HepG2 (cell line): ENCODE results near the gene LMAN1L. TPM values are rescaled to one million over a fixed set of nuclear protein-coding genes. Genes with fewer than 3 reads are reported as not detected.

Source experiments
- ATAC-seq: fragments of 200-7000 bp; cut with Tn5 transposase; 3 replicates; pipeline ENCODE4 v1.9.1; 2020; ENCODE audit warnings: mild to moderate bottlenecking, moderate library complexity
- BruUV-seq: library from RNA; stranded (reverse); fragments of 400-500 nt; replicated peaks from 2 replicates; lab custom pipeline; 2021; lab: Mats Ljungman, UMichigan
- CTCF ChIA-PET: fragments of 300-600 bp; formaldehyde crosslinking; extraction: SDS; loops from one replicate; lab custom pipeline; 2021; ENCODE audit warnings: low total read pairs, inconsistent platforms, low intra/inter-chr PET ratio; lab: Yijun Ruan, JAX
- POLR2A ChIA-PET: fragments of 350-600 bp; sonication (Branson Sonifier 250); formaldehyde crosslinking; loops from one replicate; lab custom pipeline; 2020; ENCODE audit warnings: antibody characterized with exemption, inconsistent platforms; lab: Yijun Ruan, JAX
- DNase-seq: peaks from one replicate; pipeline ENCODE4 v3.0.0-alpha.2; 2015; ENCODE audit warnings: low spot score
- FAIRE-seq: peaks from 3 replicates; lab custom pipeline; 2011; peaks lifted over from hg19 to GRCh38; lab: Jason Lieb, UNC
- H2AFZ ChIP-seq: one replicate; pipeline ENCODE4 v1.6.1; 2011; ENCODE audit warnings: low read length, inconsistent platforms
- H3K27ac ChIP-seq: fragments of 300-600 bp; 3 replicates; pipeline ENCODE4 v1.8.0; 2011; ENCODE audit warnings: mixed run types, mild to moderate bottlenecking, mixed read lengths, low read length, inconsistent platforms; ENCODE audit not compliant: insufficient read depth; ENCODE audit errors: extremely low read length
- H3K27me3 ChIP-seq, 2 experiments: fragments of 200-600 bp in 1 of 2; 2 replicates in 1 of 2; 3 replicates in 1 of 2; pipeline versions ENCODE4 v1.6.0 to v1.8.0; 2011; ENCODE audit warnings: low read length in 2 of 2, mild to moderate bottlenecking in 2 of 2, moderate library complexity in 2 of 2, inconsistent platforms in 1 of 2; ENCODE audit not compliant: insufficient read depth in 2 of 2, control insufficient read depth in 1 of 2
- H3K36me3 ChIP-seq, 2 experiments: fragments of 200-600 bp in 1 of 2; replicated peaks in 1 of 2; 2 replicates in 1 of 2; 3 replicates in 1 of 2; pipeline versions ENCODE4 v1.5.1 to v1.8.0; 2011; ENCODE audit warnings: low read length in 2 of 2, inconsistent platforms in 1 of 2; ENCODE audit not compliant: insufficient read depth in 2 of 2, control insufficient read depth in 1 of 2
- H3K4me1 ChIP-seq: 2 replicates; pipeline ENCODE4 v1.5.1; 2012; ENCODE audit warnings: low read length, inconsistent platforms; ENCODE audit not compliant: insufficient read depth
- H3K4me2 ChIP-seq: 2 replicates; pipeline ENCODE4 v1.6.0; 2011; ENCODE audit warnings: low read depth, low read length, inconsistent platforms
- H3K4me3 ChIP-seq, 3 experiments: fragments of 200-600 bp in 1 of 3; sonication (generic), shearing (Covaris generic) in 1 of 3; replicated peaks in 1 of 3; 2 replicates each; pipeline ENCODE4 v1.5.1; 2011 to 2016; ENCODE audit warnings: low read length in 3 of 3, inconsistent platforms in 2 of 3, low read depth in 2 of 3, mild to moderate bottlenecking in 2 of 3, control low read depth in 1 of 3, mixed read lengths in 1 of 3; ENCODE audit not compliant: insufficient read depth in 1 of 3
- H3K79me2 ChIP-seq: one replicate; pipeline ENCODE4 v1.6.1; 2011; ENCODE audit warnings: low read length, inconsistent platforms; ENCODE audit not compliant: insufficient read depth
- H3K9ac ChIP-seq: 2 replicates; pipeline ENCODE4 v1.6.0; 2011; ENCODE audit warnings: mild to moderate bottlenecking, low read depth, low read length, inconsistent platforms; ENCODE audit not compliant: insufficient read depth
- H3K9me3 ChIP-seq: 2 replicates; pipeline ENCODE4 v1.5.1; 2012; ENCODE audit warnings: mild to moderate bottlenecking, low read length
- H4K20me1 ChIP-seq: 2 replicates; pipeline ENCODE4 v1.6.0; 2011; ENCODE audit warnings: inconsistent platforms, mild to moderate bottlenecking, low read length, moderate library complexity; ENCODE audit not compliant: insufficient read depth
- ERF ChIP-seq: IDR thresholded peaks from 2 replicates; pipeline ENCODE4 v1.6.1; 2018; ENCODE audit warnings: missing biosample characterization, missing genetic modification reagents
- IRX3 ChIP-seq: sonication (generic); formaldehyde crosslinking; IDR thresholded peaks from 2 replicates; pipeline ENCODE4 v1.8.1; 2023; ENCODE audit warnings: mild to moderate bottlenecking, low read depth, missing genetic modification reagents, borderline replicate concordance
- ZNF761 ChIP-seq: sonication (generic); formaldehyde crosslinking; conservative IDR thresholded peaks from 2 replicates; pipeline ENCODE4 v1.4.0; 2020; ENCODE audit warnings: mild to moderate bottlenecking, missing genetic modification reagents
- WGBS: methylation state at CpG from one replicate; pipeline ENCODE4 v1.1.6; 2017; ENCODE audit warnings: low lambda C conversion rate; 5-methylcytosine and 5-hydroxymethylcytosine counted together
- in situ Hi-C: cut with HindIII; loops from 2 replicates; pipeline ENCODE4 v1.10.0; 2017; ENCODE audit warnings: low pct_unique_long_range_greater_than_20kb; ENCODE audit not compliant: extremely low pct_ligation_motif_present
- intact Hi-C: fragments of 100-400 bp; cut with micrococcal nuclease; formaldehyde crosslinking; loops from one replicate; pipeline ENCODE4 v1.10.0; 2022; ENCODE audit not compliant: unreplicated experiment
- polyA plus RNA-seq, 8 experiments: library from polyadenylated mRNA; depleted of rRNA in 3 of 8; stranded (reverse) in 7 of 8; unstranded in 1 of 8; fragments of >200 nt; fragmentation: Illumina TruSeq in 4 of 8; extraction: Trizol in 4 of 8; gene quantifications; 2 replicates each; pipeline versions ENCODE4 v1.2.1 to v1.2.3, GENCODE V29; 2011 to 2016; ENCODE audit warnings: low read depth in 4 of 8, missing spikeins in 1 of 8, mixed read lengths in 1 of 8; ENCODE audit not compliant: insufficient read depth in 1 of 8
- total RNA-seq, 5 experiments: library from RNA; depleted of rRNA; stranded (reverse); fragments of >200 nt; fragmentation: Illumina TruSeq; extraction: Trizol; gene quantifications; 2 replicates each; pipeline ENCODE4 v1.2.3, GENCODE V29; 2016; ENCODE audit warnings: low read depth in 1 of 5
- TF ChIP-seq, protein P1 (sequence below): sonication (generic); formaldehyde crosslinking; IDR thresholded peaks from 2 replicates; pipeline ENCODE4 v1.5.1; 2020; ENCODE audit warnings: mild to moderate bottlenecking, missing genetic modification reagents, moderate library complexity
- TF ChIP-seq, protein P2 (sequence below): sonication (generic); formaldehyde crosslinking; IDR thresholded peaks from 2 replicates; pipeline ENCODE4 v1.4.0; 2020; ENCODE audit warnings: mild to moderate bottlenecking, missing genetic modification reagents
- TF ChIP-seq, protein P3 (sequence below): sonication (generic); formaldehyde crosslinking; IDR thresholded peaks from 2 replicates; pipeline ENCODE4 v1.8.1; 2022; ENCODE audit warnings: low read depth, mild to moderate bottlenecking, missing genetic modification reagents

Gene LMAN1L
- total and polyA plus RNA-seq, 2 of the 13 experiments (the other 11 are each of a cell fraction or from before 2014, with no cell fraction given), result not detected

DNA sequence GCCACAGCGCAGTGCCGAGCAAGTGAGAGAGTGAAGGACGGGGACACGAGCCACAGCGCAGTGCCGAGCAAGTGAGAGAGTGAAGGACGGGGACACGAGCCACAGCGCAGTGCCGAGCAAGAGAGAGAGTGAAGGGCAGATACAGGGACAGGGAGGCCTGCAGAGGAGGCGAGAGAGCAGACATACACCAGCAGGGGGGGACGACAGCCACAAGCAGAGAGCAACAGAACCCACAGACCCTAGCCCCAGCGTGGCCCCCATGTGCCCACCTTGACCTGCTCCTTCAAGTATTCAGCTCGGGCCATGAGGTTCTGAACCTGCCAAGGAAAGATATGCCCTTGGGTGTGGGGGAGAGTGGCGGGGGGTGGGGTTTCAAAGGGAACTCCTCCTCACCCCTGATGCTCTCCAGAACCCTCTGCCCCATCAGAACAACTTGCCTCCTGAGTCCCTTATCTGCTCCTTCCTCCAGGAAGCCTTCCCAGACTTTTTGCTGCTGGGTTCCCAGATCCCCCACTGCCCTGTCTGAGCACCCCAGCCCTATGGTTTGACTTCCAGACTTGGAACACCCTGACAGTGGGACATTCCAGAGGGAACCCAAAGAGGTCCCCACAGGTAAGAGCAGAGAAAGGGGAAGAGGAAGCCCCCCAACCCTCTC is 25.0 kb downstream of the LMAN1L start:
- Histone ChIP-seq H3K27ac (no peak overlapping the region), H3K9me3 (no peaks in the 10 kb centered on the region), H3K4me1 (peaks cover 29% of the 10 kb centered on the region), H3K4me3 (no peak overlapping the region), H3K36me3 (peaks cover 2 to 3% of the 10 kb centered on the region in 2 experiments; a peak in 1 of 5 replicates), H2AFZ (no peak overlapping the region), H3K79me2 (no peaks in the 10 kb centered on the region), H3K27me3 (peaks cover 0 to under 1% of the 10 kb centered on the region in 2 experiments; a peak in 1 of 5 replicates), H3K9ac (no peak overlapping the region), H4K20me1 (no peaks in the 10 kb centered on the region), H3K4me2 (no peak overlapping the region)
- WGBS, result 92% methylated on average over 13 of the region's 15 CpGs
- BruUV-seq, result no TSS peak
- FAIRE-seq (no peak), DNase-seq (no peak), ATAC-seq (no peak)
- ChIA-PET CTCF (interaction anchor here (1.2 kb wide), 1 partner anchor 113 kb away, joined by 4 read pairs; no protein-coding TSS in a partner anchor), POLR2A (no interaction called here)
- in situ Hi-C loops (no loop called here), intact Hi-C loops (no loop called here)
- TF ChIP-seq, protein P1, sequence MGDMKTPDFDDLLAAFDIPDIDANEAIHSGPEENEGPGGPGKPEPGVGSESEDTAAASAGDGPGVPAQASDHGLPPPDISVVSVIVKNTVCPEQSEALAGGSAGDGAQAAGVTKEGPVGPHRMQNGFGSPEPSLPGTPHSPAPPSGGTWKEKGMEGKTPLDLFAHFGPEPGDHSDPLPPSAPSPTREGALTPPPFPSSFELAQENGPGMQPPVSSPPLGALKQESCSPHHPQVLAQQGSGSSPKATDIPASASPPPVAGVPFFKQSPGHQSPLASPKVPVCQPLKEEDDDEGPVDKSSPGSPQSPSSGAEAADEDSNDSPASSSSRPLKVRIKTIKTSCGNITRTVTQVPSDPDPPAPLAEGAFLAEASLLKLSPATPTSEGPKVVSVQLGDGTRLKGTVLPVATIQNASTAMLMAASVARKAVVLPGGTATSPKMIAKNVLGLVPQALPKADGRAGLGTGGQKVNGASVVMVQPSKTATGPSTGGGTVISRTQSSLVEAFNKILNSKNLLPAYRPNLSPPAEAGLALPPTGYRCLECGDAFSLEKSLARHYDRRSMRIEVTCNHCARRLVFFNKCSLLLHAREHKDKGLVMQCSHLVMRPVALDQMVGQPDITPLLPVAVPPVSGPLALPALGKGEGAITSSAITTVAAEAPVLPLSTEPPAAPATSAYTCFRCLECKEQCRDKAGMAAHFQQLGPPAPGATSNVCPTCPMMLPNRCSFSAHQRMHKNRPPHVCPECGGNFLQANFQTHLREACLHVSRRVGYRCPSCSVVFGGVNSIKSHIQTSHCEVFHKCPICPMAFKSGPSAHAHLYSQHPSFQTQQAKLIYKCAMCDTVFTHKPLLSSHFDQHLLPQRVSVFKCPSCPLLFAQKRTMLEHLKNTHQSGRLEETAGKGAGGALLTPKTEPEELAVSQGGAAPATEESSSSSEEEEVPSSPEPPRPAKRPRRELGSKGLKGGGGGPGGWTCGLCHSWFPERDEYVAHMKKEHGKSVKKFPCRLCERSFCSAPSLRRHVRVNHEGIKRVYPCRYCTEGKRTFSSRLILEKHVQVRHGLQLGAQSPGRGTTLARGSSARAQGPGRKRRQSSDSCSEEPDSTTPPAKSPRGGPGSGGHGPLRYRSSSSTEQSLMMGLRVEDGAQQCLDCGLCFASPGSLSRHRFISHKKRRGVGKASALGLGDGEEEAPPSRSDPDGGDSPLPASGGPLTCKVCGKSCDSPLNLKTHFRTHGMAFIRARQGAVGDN (CRISPR knock-in tag), result no peak
- TF ChIP-seq, protein P2, sequence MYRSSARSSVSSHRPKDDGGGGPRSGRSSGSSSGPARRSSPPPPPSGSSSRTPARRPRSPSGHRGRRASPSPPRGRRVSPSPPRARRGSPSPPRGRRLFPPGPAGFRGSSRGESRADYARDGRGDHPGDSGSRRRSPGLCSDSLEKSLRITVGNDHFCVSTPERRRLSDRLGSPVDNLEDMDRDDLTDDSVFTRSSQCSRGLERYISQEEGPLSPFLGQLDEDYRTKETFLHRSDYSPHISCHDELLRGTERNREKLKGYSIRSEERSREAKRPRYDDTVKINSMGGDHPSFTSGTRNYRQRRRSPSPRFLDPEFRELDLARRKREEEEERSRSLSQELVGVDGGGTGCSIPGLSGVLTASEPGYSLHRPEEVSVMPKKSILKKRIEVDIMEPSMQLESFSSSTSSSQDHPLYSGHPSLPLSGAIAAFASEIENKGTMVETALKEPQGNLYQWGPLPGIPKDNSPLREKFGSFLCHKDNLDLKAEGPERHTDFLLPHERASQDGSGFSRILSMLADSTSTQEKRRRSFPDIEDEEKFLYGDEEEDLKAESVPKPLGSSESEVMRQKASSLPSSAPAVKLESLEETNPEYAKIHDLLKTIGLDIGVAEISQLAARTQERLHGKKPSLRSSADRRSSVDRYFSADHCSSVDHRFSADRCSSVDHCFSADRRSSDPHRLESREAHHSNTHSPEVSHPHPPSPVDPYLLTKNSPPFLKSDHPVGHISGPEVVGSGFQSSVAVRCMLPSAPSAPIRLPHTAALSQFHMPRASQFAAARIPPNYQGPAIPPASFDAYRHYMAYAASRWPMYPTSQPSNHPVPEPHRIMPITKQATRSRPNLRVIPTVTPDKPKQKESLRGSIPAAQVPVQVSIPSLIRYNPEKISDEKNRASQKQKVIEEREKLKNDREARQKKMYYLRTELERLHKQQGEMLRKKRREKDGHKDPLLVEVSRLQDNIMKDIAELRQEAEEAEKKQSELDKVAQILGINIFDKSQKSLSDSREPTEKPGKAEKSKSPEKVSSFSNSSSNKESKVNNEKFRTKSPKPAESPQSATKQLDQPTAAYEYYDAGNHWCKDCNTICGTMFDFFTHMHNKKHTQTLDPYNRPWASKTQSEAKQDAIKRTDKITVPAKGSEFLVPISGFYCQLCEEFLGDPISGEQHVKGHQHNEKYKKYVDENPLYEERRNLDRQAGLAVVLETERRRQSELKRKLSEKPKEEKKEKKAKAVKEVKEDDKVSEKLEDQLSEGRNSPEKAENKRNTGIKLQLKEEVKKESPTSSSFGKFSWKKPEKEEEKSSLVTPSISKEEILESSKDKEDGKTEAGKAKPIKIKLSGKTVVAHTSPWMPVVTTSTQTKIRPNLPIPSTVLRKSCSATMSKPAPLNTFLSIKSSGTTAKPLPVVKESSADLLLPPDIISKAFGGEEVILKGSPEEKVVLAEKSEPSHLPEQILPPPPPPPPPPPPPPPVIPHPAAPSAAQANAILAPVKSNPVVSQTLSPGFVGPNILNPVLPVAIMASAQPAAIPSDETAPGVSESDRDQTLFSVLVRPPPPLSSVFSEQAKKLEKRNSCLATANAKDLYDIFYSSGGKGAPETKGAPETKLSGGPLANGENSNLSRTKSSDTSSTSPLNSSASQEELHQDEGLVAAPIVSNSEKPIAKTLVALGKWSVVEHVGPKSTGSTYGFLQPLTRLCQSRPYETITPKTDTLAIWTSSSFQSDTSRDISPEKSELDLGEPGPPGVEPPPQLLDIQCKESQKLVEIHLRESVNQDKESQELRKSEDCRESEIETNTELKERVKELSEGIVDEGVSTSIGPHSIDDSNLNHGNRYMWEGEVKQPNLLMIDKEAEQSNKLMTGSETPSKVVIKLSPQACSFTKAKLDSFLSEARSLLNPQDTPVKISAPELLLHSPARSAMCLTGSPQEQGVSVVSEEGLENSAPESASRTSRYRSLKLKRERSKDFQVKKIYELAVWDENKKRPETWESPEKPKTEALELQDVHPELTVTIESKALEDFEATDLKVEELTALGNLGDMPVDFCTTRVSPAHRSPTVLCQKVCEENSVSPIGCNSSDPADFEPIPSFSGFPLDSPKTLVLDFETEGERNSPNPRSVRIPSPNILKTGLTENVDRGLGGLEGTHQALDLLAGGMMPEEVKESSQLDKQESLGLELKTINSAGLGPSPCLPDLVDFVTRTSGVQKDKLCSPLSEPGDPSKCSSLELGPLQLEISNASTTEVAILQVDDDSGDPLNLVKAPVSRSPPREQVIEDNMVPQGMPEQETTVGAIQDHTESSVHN, result no peak
- TF ChIP-seq, protein P3, sequence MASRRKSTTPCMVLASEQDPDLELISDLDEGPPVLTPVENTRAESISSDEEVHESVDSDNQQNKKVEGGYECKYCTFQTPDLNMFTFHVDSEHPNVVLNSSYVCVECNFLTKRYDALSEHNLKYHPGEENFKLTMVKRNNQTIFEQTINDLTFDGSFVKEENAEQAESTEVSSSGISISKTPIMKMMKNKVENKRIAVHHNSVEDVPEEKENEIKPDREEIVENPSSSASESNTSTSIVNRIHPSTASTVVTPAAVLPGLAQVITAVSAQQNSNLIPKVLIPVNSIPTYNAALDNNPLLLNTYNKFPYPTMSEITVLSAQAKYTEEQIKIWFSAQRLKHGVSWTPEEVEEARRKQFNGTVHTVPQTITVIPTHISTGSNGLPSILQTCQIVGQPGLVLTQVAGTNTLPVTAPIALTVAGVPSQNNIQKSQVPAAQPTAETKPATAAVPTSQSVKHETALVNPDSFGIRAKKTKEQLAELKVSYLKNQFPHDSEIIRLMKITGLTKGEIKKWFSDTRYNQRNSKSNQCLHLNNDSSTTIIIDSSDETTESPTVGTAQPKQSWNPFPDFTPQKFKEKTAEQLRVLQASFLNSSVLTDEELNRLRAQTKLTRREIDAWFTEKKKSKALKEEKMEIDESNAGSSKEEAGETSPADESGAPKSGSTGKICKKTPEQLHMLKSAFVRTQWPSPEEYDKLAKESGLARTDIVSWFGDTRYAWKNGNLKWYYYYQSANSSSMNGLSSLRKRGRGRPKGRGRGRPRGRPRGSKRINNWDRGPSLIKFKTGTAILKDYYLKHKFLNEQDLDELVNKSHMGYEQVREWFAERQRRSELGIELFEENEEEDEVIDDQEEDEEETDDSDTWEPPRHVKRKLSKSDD, result no peak
- no peak for TF ChIP-seq IRX3 (CRISPR knock-in tag)
- no peak for TF ChIP-seq ZNF761 (CRISPR knock-in tag)
- TF ChIP-seq ERF (CRISPR knock-in tag), result no peak
